Effector CD8-positive, alpha-beta T cell (primary cell): Measurements from ENCODE around the gene UNC79.

ENCODE experiments used
- DNase-seq: peaks from one replicate; lab custom pipeline; 2025; lab: John Stamatoyannopoulos, UW

The UNC79 gene

GRCh38 chr14:93727917-93728650, 297.3 kb downstream of the UNC79 start:
- DNase-seq = no peak

- no peak for DNase-seq
Measured at GRCh38 chr14:93728651-93729016, 297.9 kb downstream of the UNC79 start.

GRCh38 chr14:93729993-93730392, 299.3 kb downstream of the UNC79 start:
- no peak for DNase-seq

- DNase-seq = no peak
Measured at GRCh38 chr14:93731753-93732152, 301.0 kb downstream of the UNC79 start.

GRCh38 chr14:93732524-93732923, 301.8 kb downstream of the UNC79 start:
- DNase-seq = no peak

GRCh38 chr14:93733231-93733630, 302.5 kb downstream of the UNC79 start:
- no peak for DNase-seq

GRCh38 chr14:93733631-93734030, 302.9 kb downstream of the UNC79 start:
- no peak for DNase-seq

- DNase-seq = no peak
Measured at GRCh38 chr14:93734086-93734822, 303.5 kb downstream of the UNC79 start.

GRCh38 chr14:93735206-93735605, 304.5 kb downstream of the UNC79 start:
- DNase-seq = no peak

GRCh38 chr14:93736378-93737014, 305.8 kb downstream of the UNC79 start:
- DNase-seq = no peak

GRCh38 chr14:93737634-93738033, 306.9 kb downstream of the UNC79 start:
- no peak for DNase-seq

GRCh38 chr14:93741556-93742230, 311.0 kb downstream of the UNC79 start:
- DNase-seq = no peak

- no peak for DNase-seq
Measured at GRCh38 chr14:93742761-93743160, 312.0 kb downstream of the UNC79 start.

- no peak for DNase-seq
Measured at GRCh38 chr14:93743270-93744060, 312.7 kb downstream of the UNC79 start.

GRCh38 chr14:93744176-93744575, 313.4 kb downstream of the UNC79 start:
- DNase-seq = no peak

GRCh38 chr14:93744876-93745275, 314.1 kb downstream of the UNC79 start:
- no peak for DNase-seq

- DNase-seq = no peak
Measured at GRCh38 chr14:93745603-93746273, 315.0 kb downstream of the UNC79 start.

GRCh38 chr14:93747102-93747501, 316.4 kb downstream of the UNC79 start:
- DNase-seq = no peak

- no peak for DNase-seq
Measured at GRCh38 chr14:93747560-93747959, 316.8 kb downstream of the UNC79 start.

- DNase-seq = no peak
Measured at GRCh38 chr14:93748208-93749075, 317.7 kb downstream of the UNC79 start.
